Measurements from ENCODE around the gene LMO2. TPM values are rescaled to one million over a fixed set of nuclear protein-coding genes. Genes with fewer than 3 reads are reported as not detected.
A peak's percentile ranks its signal among the peaks of the same experiment; 100 is the strongest.
"Not testable (repeated sequence)": the region's sequence is repeated elsewhere in the genome, so short reads cannot be mapped to it uniquely, and the experiment has no call there.

Gene LMO2
- total RNA-seq, 1 donor from 2014 or later, result 65.1 TPM

GRCh38 chr11:33919645-33920044 is 27.8 kb upstream of the LMO2 start:
- ATAC-seq (peak; percentile 40), DNase-seq (no peak)
- H3K4me1 ChIP-seq, result no peaks in the 10 kb centered on the region
- H3K27me3 ChIP-seq, result no peaks in the 10 kb centered on the region
- no peak overlapping the region for H3K27ac ChIP-seq
- H3K4me3 ChIP-seq, result no peak overlapping the region
- intact Hi-C loops (cut with DNase I), result no loop called here
- no peaks in the 10 kb centered on the region for H3K36me3 ChIP-seq
- no peaks in the 10 kb centered on the region for H3K9me3 ChIP-seq
- TF ChIP-seq CTCF (IDR thresholded peaks at IDR 0.05), result no peak

- H3K4me3 ChIP-seq; H3K36me3 ChIP-seq; H3K27ac ChIP-seq; H3K9me3 ChIP-seq; H3K4me1 ChIP-seq; DNase-seq; ATAC-seq; H3K27me3 ChIP-seq; intact Hi-C loops (cut with DNase I): not testable (repeated sequence)
Measured at GRCh38 chr11:33917402-33917801, 25.5 kb upstream of the LMO2 start.

- no peak for TF ChIP-seq CTCF (IDR thresholded peaks at IDR 0.05)
- Histone ChIP-seq H3K4me3 (no peak overlapping the region), H3K36me3 (no peaks in the 10 kb centered on the region), H3K27me3 (no peaks in the 10 kb centered on the region), H3K9me3 (peaks cover 6% of the 10 kb centered on the region), H3K4me1 (no peaks in the 10 kb centered on the region), H3K27ac (no peak overlapping the region)
- DNase-seq (no peak), ATAC-seq (no peak)
- intact Hi-C loops (cut with DNase I), result no loop called here
Measured at GRCh38 chr11:33916736-33917135, 24.9 kb upstream of the LMO2 start.

- no peaks in the 10 kb centered on the region for H3K4me1 ChIP-seq
- no peak for TF ChIP-seq CTCF (IDR thresholded peaks at IDR 0.05)
- H3K4me3 ChIP-seq, result no peak overlapping the region
- H3K36me3 ChIP-seq, result no peaks in the 10 kb centered on the region
- no peak for ATAC-seq
- DNase-seq, result no peak
- intact Hi-C loops (cut with DNase I), result no loop called here
- H3K27me3 ChIP-seq, result no peaks in the 10 kb centered on the region
- no peak overlapping the region for H3K27ac ChIP-seq
- H3K9me3 ChIP-seq, result peaks cover 6% of the 10 kb centered on the region
Measured at GRCh38 chr11:33915526-33915925, 23.6 kb upstream of the LMO2 start.

- Histone ChIP-seq H3K36me3 (no peaks in the 10 kb centered on the region), H3K4me1 (no peaks in the 10 kb centered on the region), H3K4me3 (no peak overlapping the region), H3K9me3 (peaks cover 6% of the 10 kb centered on the region), H3K27ac (no peak overlapping the region), H3K27me3 (no peaks in the 10 kb centered on the region)
- intact Hi-C loops (cut with DNase I), result no loop called here
- DNase-seq (no peak), ATAC-seq (no peak)
- TF ChIP-seq CTCF (IDR thresholded peaks at IDR 0.05), result no peak
Measured at GRCh38 chr11:33913991-33914390, 22.1 kb upstream of the LMO2 start.

GRCh38 chr11:33912405-33913361 is 20.8 kb upstream of the LMO2 start:
- H3K9me3 ChIP-seq, result peaks cover 6% of the 10 kb centered on the region
- H3K36me3 ChIP-seq, result no peaks in the 10 kb centered on the region
- no peak for TF ChIP-seq CTCF (IDR thresholded peaks at IDR 0.05)
- ATAC-seq (peak; percentile 66), DNase-seq (no peak)
- no peaks in the 10 kb centered on the region for H3K27me3 ChIP-seq
- no peaks in the 10 kb centered on the region for H3K4me1 ChIP-seq
- no peak overlapping the region for H3K27ac ChIP-seq
- intact Hi-C loops (cut with DNase I), result no loop called here
- H3K4me3 ChIP-seq, result no peak overlapping the region

Data from upper lobe of right lung (tissue), 1 donor.